Ramos (cell line): ENCODE measurements around the gene TIMP2.

ENCODE experiments used
- in situ Hi-C: fragments of 300-500 bp; cut with MboI; formaldehyde crosslinking; loops from one replicate; pipeline ENCODE4 v1.14.3; 2022; ENCODE audit warnings: low sequenced_read_pairs; ENCODE audit not compliant: unreplicated experiment

Gene TIMP2

DNA sequence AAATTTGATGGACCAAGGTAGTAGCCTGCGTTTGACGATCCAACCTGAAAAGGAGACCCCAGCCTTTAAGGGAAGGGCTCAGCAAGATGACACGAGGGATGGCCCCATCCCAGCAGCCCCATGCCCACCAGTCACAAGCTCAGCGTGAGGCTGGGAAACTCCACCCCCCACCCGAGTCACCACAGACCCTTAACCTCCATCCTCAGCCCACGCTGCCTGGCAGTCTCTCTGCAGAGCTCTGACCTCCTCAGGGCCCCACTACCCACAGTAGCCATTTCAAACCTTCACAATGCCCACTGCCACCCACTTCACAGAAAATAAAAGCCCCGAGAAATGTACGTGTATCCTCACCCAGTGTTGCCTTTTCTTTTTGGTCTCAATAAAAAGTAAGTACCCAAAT, 103.2 kb downstream of the TIMP2 start:
- in situ Hi-C loops = no loop called here

DNA sequence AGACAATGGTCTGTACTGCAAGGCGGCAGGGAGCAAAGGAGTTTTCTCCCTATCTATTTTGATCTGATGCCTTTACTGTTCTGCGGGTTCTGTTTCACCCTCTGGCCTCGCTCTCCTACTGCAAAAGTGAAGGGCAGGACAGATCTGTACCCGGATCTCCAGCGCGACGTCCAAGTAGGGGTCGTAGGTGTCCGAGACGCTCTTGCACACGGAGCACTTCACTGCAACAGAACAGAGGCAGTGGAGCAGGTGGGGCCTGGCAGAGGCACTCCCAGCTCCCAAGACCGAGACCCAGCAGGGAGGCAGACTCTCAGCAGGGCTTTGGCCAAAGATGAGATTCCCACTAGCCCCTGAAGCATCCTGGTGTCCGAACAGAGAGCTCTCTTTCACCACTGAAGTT, 104.3 kb downstream of the TIMP2 start:
- in situ Hi-C loops = no loop called here

DNA sequence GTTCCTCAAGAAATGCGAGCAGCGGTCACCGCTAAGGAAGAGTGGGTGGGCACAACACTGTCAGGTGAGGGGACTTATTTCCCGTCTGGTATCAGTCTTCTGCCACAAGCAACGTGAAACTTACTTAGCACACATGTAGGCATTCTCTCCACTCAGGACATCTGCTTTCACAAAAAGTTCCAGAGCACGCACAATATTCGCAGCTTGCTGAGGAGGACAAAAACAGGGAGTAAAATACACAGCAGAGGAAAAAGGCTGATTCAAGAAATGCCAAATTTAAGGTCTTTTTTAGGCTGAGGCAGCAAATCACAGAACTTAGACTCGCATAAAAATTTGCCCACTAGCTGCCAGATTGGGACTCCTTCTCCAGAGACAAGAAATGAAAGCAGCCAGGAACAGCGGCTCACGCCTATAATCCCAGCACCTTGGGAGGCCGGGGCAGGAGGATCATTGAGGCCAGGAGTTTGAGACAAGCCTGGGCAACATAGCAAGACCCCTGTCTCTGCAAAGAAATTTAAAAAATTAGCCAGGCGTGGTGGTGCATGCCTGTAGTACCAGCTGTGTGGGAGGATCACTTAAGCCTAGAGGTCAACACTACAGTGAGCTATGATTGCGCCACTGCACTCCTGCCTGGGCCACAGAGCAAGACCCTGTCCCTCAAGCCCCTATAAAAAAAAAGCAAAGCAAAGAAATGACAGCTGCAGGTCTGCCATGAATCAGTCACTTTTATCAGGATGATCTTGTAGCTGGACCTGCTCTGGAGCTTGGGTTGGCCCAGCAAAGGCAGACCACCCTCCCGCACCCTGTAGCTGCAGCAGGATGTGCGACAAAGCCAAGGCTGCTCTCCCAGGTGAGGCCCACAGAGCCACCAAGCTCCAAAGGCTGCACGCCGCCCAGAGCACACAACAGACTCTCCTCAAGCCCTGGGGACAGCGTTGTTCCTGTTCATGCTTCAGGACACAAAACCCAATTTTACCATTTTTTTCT, 105.1 kb downstream of the TIMP2 start:
- in situ Hi-C loops = no loop called here

DNA sequence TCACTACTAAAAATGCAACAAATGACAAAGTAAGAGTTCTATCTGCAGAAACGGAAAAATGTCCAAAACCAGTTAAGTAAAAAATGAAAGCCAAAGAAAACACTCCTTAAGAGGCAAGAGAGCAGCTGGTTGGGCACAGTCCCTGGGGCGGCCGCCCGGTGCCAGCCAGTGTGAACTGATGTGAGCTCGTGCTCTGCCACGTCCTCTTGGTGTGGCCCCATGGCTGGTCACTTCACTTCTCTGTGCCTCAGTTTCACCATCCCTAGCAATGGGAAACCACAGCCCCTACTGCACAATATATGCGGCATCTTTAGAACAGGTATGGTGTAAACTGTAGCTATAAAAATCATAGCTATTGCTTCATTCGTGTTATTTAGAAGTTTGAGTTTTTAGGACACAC, 105.8 kb downstream of the TIMP2 start:
- in situ Hi-C loops = no loop called here

- in situ Hi-C loops = no loop called here
These were observed 106.3 kb downstream of the TIMP2 start for GRCh38 chr17:78818932-78819331.

DNA sequence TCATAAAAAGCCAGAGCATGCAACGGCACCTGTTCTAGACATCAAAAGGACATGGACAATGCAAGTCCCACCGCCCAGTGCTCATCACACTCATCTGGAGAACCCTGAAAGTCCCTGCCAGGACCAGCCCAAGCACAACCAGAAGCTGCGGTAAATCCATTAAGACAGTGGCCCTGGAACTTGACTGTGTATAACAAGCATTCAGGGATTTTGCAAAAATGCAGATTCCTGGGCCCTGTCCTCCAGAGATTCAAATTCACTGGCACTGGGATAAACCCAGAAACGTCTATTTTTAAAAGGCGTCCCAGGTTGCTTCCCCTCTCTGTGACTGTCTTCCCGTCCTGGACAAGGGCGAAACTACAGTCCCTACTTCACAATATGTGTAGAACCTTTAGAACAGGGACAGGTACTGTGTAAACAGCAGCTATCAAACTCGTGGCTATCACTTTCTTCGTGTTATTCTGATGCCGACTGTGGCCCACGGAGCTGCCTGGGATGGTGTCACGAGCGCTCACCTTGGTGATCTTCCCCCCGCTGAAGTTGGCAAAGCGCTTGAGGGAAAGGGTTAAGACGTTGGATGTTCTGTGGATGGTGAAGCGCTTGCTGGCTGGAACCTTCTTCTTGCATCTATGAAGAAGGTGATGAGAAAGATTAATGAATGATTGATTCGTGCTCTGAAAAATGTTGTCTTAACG, 106.9 kb downstream of the TIMP2 start:
- in situ Hi-C loops = no loop called here

DNA sequence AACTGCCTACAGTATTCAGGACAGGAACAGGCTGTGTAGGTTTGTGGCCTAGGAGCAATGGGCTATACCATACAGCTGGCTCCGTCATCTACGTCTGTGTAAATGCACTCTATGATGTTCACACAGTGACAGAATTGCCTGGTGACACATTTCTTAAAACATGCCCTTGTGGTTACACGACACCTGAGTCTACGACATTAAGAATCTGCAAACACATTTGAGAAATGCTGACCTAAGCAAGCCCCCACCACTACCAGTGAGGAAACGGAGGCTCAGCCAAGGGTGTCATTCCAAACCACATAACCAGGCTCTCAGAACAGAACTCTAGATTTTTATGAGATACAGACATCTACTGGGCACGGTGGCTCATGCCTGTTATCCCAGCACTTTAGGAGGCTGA, 108.1 kb downstream of the TIMP2 start:
- in situ Hi-C loops = no loop called here

DNA sequence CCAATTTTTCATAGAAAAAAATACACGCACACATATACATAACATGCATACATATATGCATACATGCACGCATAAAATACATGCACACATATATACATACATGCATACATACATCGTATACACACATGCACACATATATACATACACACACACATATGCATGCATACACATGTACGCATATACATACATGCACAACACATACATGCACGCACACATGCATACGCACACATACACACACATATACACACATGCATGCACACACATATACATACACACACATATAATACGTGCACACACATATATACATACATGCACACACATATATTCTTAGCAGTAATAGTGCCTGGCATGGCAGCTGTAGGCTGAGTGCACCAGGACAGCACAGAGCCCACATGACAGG, 109.5 kb downstream of the TIMP2 start:
- in situ Hi-C loops = no loop called here

DNA sequence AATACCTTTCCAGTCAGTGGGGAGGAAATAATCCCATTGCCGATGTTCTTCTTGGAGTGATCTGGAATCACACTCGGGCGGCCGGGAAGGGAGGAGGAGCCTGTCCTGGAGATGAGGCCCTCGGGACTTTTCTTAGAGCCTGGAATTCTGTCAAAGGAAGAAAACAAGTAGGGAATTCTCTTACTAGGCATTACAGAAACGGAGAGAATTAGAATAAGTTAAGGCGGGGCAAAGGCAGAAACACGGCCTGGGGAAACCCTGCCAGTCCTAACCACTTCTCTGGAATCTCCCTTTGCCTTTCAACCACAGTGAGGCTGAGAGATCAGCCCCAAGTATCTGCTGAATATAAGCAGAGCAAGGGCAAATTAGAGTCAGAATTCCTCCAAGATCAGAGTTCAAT, 112.3 kb downstream of the TIMP2 start:
- in situ Hi-C loops = no loop called here

DNA sequence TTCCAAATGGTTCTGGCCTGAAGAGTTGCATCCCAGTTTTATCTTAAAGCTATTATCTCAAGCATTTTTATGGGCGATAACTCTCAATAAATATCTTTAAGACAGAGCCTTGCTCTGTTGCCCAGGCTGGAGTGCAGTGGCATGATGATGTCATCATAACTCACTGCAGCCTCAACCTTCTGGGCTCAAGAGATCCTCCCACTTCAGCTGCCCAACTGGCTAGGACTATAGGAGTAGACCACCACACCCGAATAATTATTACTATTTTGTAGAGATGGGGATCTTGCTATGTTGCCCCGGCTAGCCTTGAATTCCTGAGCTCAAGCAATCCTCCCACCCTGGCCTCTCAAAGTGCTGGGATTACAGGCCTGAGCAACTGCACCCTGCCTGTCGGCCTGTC, 117.0 kb downstream of the TIMP2 start:
- in situ Hi-C loops = no loop called here

DNA sequence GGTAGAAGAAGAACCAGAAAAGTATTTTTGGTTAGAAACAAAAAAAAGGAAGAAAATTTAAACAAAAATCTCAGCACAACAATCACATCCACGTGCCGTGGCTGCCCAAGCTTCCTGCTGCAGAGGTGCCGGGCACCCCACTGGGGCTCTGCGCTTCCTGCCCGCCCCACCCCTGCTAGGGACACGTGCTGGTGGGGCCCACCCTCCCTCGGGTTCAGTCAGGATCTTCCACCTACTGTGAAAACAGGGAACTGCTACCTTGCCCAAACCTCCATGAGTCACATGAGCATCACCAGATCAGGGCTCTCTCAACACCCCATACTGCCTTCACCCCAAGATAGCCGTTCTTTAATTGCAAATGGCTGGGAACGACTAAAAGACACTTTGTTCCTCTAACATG, 118.7 kb downstream of the TIMP2 start:
- in situ Hi-C loops = no loop called here

DNA sequence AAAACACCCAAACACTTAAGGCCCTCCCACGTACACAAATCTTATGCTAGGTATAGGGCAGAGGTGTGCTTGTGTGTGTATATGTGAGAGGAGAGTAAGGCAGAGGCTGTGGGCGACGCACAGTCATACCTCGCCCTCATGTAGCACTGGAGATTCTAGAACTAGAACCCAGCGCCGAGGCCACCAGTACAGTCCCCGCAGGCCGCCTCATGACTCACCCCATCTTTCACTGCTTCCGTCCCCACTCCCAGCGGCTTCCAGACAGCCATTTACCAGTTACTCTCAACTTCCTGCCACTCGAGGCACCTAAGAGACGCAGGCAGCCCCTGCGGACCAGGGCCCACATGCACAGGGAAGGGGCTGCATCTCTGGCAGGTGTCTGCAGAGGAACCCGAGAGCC, 119.9 kb downstream of the TIMP2 start:
- in situ Hi-C loops = no loop called here

DNA sequence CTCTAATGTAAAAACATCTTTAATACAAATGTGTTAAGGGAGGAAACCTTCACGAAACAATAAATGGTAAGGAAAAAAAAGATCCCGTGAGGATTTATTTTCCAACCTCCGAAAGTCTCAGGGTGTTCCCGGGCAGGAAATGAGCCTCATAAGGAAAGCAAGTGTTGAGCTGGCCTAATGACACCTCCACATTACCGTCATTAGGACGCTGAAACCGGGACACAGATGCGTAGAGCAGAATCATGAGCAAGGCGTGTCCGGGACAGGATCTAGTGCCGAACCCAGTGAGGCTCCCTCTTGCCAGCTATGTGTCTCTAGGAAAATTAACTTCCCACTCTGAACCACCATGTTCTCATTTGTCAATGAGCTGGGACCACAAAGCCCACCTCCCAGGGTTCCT, 120.4 kb downstream of the TIMP2 start:
- in situ Hi-C loops = no loop called here

- in situ Hi-C loops = no loop called here
These were observed 121.9 kb downstream of the TIMP2 start for GRCh38 chr17:78803186-78803845.
